ENCODE data around the gene GPC6. TPM values are rescaled to one million over a fixed set of nuclear protein-coding genes. Genes with fewer than 3 reads are reported as not detected.
"Not testable (repeated sequence)": the region's sequence is repeated elsewhere in the genome, so short reads cannot be mapped to it uniquely, and the experiment has no call there.

Gene GPC6
- total RNA-seq, 1 donor from 2014 or later = 16.1 TPM

GRCh38 chr13:93472814-93473296, 246.2 kb downstream of the GPC6 start:
- H3K27ac Mint-ChIP-seq (ENCODE audit: unreplicated experiment) = no peak overlapping the region
- H3K9me3 Mint-ChIP-seq (ENCODE audit: unreplicated experiment) = peaks cover 5% of the 10 kb centered on the region
- TF ChIP-seq, protein P1, sequence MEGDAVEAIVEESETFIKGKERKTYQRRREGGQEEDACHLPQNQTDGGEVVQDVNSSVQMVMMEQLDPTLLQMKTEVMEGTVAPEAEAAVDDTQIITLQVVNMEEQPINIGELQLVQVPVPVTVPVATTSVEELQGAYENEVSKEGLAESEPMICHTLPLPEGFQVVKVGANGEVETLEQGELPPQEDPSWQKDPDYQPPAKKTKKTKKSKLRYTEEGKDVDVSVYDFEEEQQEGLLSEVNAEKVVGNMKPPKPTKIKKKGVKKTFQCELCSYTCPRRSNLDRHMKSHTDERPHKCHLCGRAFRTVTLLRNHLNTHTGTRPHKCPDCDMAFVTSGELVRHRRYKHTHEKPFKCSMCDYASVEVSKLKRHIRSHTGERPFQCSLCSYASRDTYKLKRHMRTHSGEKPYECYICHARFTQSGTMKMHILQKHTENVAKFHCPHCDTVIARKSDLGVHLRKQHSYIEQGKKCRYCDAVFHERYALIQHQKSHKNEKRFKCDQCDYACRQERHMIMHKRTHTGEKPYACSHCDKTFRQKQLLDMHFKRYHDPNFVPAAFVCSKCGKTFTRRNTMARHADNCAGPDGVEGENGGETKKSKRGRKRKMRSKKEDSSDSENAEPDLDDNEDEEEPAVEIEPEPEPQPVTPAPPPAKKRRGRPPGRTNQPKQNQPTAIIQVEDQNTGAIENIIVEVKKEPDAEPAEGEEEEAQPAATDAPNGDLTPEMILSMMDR (IDR thresholded peaks at IDR 0.05; ENCODE audit: unreplicated experiment) = no peak
- DNase-seq (ENCODE audit: low spot score) = no peak
- H3K27me3 Mint-ChIP-seq (ENCODE audit: unreplicated experiment) = peaks cover 7% of the 10 kb centered on the region
- H3K4me3 Mint-ChIP-seq (ENCODE audit: unreplicated experiment) = no peak overlapping the region
- no peaks in the 10 kb centered on the region for H3K4me1 Mint-ChIP-seq (ENCODE audit: unreplicated experiment)
- H3K36me3 Mint-ChIP-seq (ENCODE audit: low read depth, unreplicated experiment) = no peaks in the 10 kb centered on the region

DNA sequence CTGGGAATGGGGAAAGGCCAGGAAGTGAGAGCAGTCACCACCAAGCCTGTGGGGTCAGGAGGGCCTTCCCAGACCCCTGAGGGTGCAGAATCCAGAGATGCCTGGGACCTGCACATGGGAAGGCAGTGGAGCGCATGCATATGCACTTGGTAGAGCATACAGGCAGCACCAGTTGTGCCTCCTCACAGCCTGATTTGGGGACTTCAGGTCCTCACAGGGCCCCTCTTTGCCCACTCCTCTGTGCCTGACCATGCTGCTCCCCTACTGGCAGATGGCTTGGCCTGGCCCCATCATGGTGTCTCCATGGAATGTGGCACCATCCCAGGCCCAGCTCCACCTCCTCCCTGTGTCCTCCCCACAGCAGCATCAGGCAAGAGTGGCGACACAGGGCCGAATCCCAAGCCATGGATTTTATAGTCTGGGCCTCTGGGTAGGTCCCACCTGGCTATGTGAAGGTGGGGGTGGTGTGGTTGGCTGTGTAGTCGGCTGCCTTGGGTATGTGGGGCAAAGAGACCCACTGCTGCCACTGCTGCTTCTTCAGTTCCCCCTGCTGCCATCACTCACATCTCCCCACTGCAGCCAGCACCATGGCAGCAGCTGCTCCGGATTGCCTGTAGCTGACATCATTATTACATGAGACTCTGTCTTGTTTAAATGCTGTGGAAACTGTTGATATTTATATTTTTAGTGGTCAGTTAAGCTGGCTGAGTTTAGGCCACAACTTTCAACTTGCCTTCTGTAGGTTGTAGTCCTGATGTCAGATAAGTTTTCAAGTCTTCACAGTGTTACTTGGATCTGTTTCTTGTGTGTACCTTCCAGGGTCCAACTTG, 247.0 kb downstream of the GPC6 start:
- H3K27me3 Mint-ChIP-seq (ENCODE audit: unreplicated experiment) = peaks cover 7% of the 10 kb centered on the region
- H3K4me3 Mint-ChIP-seq (ENCODE audit: unreplicated experiment) = no peak overlapping the region
- TF ChIP-seq, protein P1 (IDR thresholded peaks at IDR 0.05; ENCODE audit: unreplicated experiment) = no peak
- no peaks in the 10 kb centered on the region for H3K4me1 Mint-ChIP-seq (ENCODE audit: unreplicated experiment)
- no peak overlapping the region for H3K27ac Mint-ChIP-seq (ENCODE audit: unreplicated experiment)
- H3K36me3 Mint-ChIP-seq (ENCODE audit: low read depth, unreplicated experiment) = no peaks in the 10 kb centered on the region
- no peak for DNase-seq (ENCODE audit: low spot score)
- H3K9me3 Mint-ChIP-seq (ENCODE audit: unreplicated experiment) = peaks cover 5% of the 10 kb centered on the region

GRCh38 chr13:93476175-93476574, 249.6 kb downstream of the GPC6 start:
- Mint-ChIP-seq H3K4me3 (ENCODE audit: unreplicated experiment) (no peak overlapping the region), H3K4me1 (ENCODE audit: unreplicated experiment) (no peaks in the 10 kb centered on the region), H3K36me3 (ENCODE audit: low read depth, unreplicated experiment) (no peaks in the 10 kb centered on the region), H3K27me3 (ENCODE audit: unreplicated experiment) (peaks cover 7% of the 10 kb centered on the region), H3K27ac (ENCODE audit: unreplicated experiment) (no peak overlapping the region), H3K9me3 (ENCODE audit: unreplicated experiment) (peaks cover 5% of the 10 kb centered on the region)
- TF ChIP-seq, protein P1 (IDR thresholded peaks at IDR 0.05; ENCODE audit: unreplicated experiment) = no peak
- DNase-seq (ENCODE audit: low spot score) = no peak

- peaks cover under 1% of the 10 kb centered on the region for H3K9me3 Mint-ChIP-seq (ENCODE audit: unreplicated experiment)
- H3K36me3 Mint-ChIP-seq (ENCODE audit: low read depth, unreplicated experiment) = no peaks in the 10 kb centered on the region
- H3K27me3 Mint-ChIP-seq (ENCODE audit: unreplicated experiment) = peaks cover 3% of the 10 kb centered on the region
- no peak overlapping the region for H3K27ac Mint-ChIP-seq (ENCODE audit: unreplicated experiment)
- H3K4me3 Mint-ChIP-seq (ENCODE audit: unreplicated experiment) = no peak overlapping the region
- TF ChIP-seq, protein P1 (IDR thresholded peaks at IDR 0.05; ENCODE audit: unreplicated experiment) = no peak
- H3K4me1 Mint-ChIP-seq (ENCODE audit: unreplicated experiment) = no peaks in the 10 kb centered on the region
- DNase-seq (ENCODE audit: low spot score) = no peak
Measured at GRCh38 chr13:93477238-93477637, 250.6 kb downstream of the GPC6 start.

GRCh38 chr13:93480553-93481106, 254.0 kb downstream of the GPC6 start:
- H3K27ac Mint-ChIP-seq (ENCODE audit: unreplicated experiment) = no peak overlapping the region
- H3K27me3 Mint-ChIP-seq (ENCODE audit: unreplicated experiment) = no peaks in the 10 kb centered on the region
- TF ChIP-seq, protein P1 (IDR thresholded peaks at IDR 0.05; ENCODE audit: unreplicated experiment) = no peak
- no peaks in the 10 kb centered on the region for H3K4me1 Mint-ChIP-seq (ENCODE audit: unreplicated experiment)
- no peak overlapping the region for H3K4me3 Mint-ChIP-seq (ENCODE audit: unreplicated experiment)
- H3K9me3 Mint-ChIP-seq (ENCODE audit: unreplicated experiment) = no peaks in the 10 kb centered on the region
- no peak for DNase-seq (ENCODE audit: low spot score)
- no peaks in the 10 kb centered on the region for H3K36me3 Mint-ChIP-seq (ENCODE audit: low read depth, unreplicated experiment)

GRCh38 chr13:93496117-93496516, 269.5 kb downstream of the GPC6 start:
- not testable (repeated sequence) for H3K4me1 Mint-ChIP-seq (ENCODE audit: unreplicated experiment); H3K27ac Mint-ChIP-seq (ENCODE audit: unreplicated experiment); DNase-seq (ENCODE audit: low spot score); H3K36me3 Mint-ChIP-seq (ENCODE audit: low read depth, unreplicated experiment); H3K27me3 Mint-ChIP-seq (ENCODE audit: unreplicated experiment); H3K9me3 Mint-ChIP-seq (ENCODE audit: unreplicated experiment); H3K4me3 Mint-ChIP-seq (ENCODE audit: unreplicated experiment)

Data from endothelial cell (in vitro differentiated cells).